Kidney (tissue), 14 donors: ENCODE results near the gene TBC1D9B. TPM values are rescaled to one million over a fixed set of nuclear protein-coding genes. Genes with fewer than 3 reads are reported as not detected.

Source experiments
- DNase-seq, 5 donors: peaks; one replicate each; pipeline ENCODE4 v3.0.0-alpha.2; 2013 to 2020
- FAIRE-seq: peaks from 2 replicates; lab custom pipeline; 2012; peaks lifted over from hg19 to GRCh38; lab: Jason Lieb, UNC
- H3K27ac ChIP-seq, 2 donors: one replicate each; pipeline ENCODE4 v1.7.0; 2013; ENCODE audit warnings: low read depth in 2 of 2, low read length in 2 of 2, inconsistent platforms in 1 of 2
- H3K27me3 ChIP-seq: one replicate; pipeline ENCODE4 v1.7.1; 2013; ENCODE audit warnings: low read length, inconsistent platforms; ENCODE audit not compliant: control insufficient read depth, insufficient read depth
- H3K36me3 ChIP-seq, 3 donors: one replicate each; pipeline versions ENCODE4 v1.7.0 to v1.7.1; 2013; ENCODE audit warnings: low read length in 3 of 3, control low read depth in 1 of 3, inconsistent platforms in 1 of 3; ENCODE audit not compliant: insufficient read depth in 3 of 3, control insufficient read depth in 2 of 3
- H3K4me1 ChIP-seq, 3 donors: one replicate each; pipeline versions ENCODE4 v1.7.0 to v1.7.1; 2013; ENCODE audit warnings: low read length in 3 of 3, inconsistent platforms in 1 of 3, low read depth in 1 of 3; ENCODE audit not compliant: control insufficient read depth in 2 of 3, insufficient read depth in 2 of 3
- H3K4me3 ChIP-seq, 3 donors: one replicate each; pipeline versions ENCODE4 v1.7.0 to v1.8.1; 2013; ENCODE audit warnings: low read length in 3 of 3, control low read depth in 1 of 3, inconsistent platforms in 1 of 3
- H3K9ac ChIP-seq, 3 donors: one replicate each; pipeline versions ENCODE4 v1.7.0 to v1.7.1; 2013; ENCODE audit warnings: low read length in 3 of 3, control low read depth in 1 of 3, inconsistent platforms in 1 of 3
- H3K9me3 ChIP-seq, 3 donors: one replicate each; pipeline versions ENCODE4 v1.7.0 to v1.7.1; 2013; ENCODE audit warnings: low read length in 3 of 3, control low read depth in 1 of 3, inconsistent platforms in 1 of 3; ENCODE audit not compliant: control insufficient read depth in 2 of 3, insufficient read depth in 1 of 3
- intact Hi-C: fragments of 100-400 bp; cut with DNase I; formaldehyde crosslinking; loops from one replicate; pipeline ENCODE4 v1.11.1; 2022
- polyA plus RNA-seq: library from polyadenylated mRNA; stranded (reverse); fragments of 350-450 nt; fragmentation: Illumina TruSeq; extraction: RNeasy Lipid Tissue Mini Kit (QIAGEN cat#74804); gene quantifications from one replicate; pipeline ENCODE4 v1.2.3, GENCODE V29; 2014; ENCODE audit warnings: low read depth, low replicate concordance; ENCODE audit not compliant: insufficient read depth
- total RNA-seq: library from RNA; stranded (reverse); fragmentation: NEBNext Ultra II Directional; extraction: Animal tissue kit (Norgen Biotek cat#: 25700); gene quantifications from one replicate; pipeline ENCODE4 v1.2.1, GENCODE V29; 2021
- TF ChIP-seq, protein P1 (sequence below): IDR thresholded peaks from 3 replicates; pipeline ENCODE4 v1.5.1; 2012; ENCODE audit warnings: mild to moderate bottlenecking, moderate library complexity, borderline replicate concordance; ENCODE audit not compliant: insufficient read depth; ENCODE audit errors: extremely low read depth
- donor health status: control.
- donor health status: control.
- donor health status: control.
- donor health status: control.
- donor health status: control.
- donor health status: DM: yes; HTN: yes; CAD: no.
- donor health status: Normal renal cell carcinoma (clear cell type).

TBC1D9B gene
- total and polyA plus RNA-seq, 2 donors from 2014 or later, result 49.5 to 117 TPM

DNA sequence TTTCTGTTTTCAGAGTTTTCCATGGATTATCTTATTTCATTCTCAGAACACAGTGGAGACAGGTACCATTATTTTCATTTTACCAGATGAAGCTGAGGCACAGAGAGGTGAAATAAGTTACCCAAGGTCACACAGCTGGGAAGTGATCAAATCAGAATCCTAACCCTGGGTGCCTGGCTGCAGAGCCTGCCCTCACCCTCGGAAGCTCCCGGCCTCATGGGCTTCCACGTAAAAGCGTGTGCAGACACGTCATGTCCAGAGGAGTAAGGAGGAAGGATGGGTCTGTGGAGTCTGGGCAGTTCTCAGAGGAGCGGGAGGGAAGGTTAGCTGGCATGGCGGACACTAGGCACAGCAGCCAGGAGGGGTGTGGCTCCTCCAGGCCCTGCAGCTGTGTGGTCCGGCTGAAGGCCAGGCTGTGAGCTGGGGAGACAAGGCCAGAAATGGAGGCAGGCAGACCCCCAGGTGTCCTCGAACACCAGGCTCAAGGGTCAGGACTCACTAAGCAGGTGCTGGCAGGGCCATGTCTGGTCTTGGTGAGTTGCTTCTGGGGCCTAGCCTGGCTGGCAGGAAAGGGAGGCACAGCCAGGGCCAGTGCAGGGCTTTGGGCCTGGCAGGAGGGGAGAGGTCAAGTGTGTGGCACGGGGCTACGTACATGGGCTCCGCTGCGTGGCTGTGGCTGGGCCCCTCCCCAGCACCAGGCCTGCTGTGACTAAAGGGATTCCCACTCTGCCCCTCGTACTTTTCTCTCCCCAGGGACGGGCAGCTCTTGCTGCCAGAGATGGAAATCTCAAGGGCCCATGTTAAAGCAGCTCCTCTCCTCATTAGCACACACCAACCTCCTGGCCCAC is 5.6 kb downstream of the TBC1D9B start:
- FAIRE-seq, result no peak
- Histone ChIP-seq H3K27me3 (no peaks in the 10 kb centered on the region), H3K4me3 (no peak overlapping the region), H3K36me3 (peaks cover 10 to 24% (median 17%) of the 10 kb centered on the region in 3 donors), H3K9me3 (no peaks in the 10 kb centered on the region), H3K9ac (no peak overlapping the region), H3K4me1 (peaks cover 0 to 3% (median 0%) of the 10 kb centered on the region in 3 donors), H3K27ac (no peak overlapping the region)
- intact Hi-C loops, result no loop called here
- TF ChIP-seq, protein P1, sequence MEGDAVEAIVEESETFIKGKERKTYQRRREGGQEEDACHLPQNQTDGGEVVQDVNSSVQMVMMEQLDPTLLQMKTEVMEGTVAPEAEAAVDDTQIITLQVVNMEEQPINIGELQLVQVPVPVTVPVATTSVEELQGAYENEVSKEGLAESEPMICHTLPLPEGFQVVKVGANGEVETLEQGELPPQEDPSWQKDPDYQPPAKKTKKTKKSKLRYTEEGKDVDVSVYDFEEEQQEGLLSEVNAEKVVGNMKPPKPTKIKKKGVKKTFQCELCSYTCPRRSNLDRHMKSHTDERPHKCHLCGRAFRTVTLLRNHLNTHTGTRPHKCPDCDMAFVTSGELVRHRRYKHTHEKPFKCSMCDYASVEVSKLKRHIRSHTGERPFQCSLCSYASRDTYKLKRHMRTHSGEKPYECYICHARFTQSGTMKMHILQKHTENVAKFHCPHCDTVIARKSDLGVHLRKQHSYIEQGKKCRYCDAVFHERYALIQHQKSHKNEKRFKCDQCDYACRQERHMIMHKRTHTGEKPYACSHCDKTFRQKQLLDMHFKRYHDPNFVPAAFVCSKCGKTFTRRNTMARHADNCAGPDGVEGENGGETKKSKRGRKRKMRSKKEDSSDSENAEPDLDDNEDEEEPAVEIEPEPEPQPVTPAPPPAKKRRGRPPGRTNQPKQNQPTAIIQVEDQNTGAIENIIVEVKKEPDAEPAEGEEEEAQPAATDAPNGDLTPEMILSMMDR, result no peak
- peak in 1 of 5 donors; percentile 64 for DNase-seq

DNA sequence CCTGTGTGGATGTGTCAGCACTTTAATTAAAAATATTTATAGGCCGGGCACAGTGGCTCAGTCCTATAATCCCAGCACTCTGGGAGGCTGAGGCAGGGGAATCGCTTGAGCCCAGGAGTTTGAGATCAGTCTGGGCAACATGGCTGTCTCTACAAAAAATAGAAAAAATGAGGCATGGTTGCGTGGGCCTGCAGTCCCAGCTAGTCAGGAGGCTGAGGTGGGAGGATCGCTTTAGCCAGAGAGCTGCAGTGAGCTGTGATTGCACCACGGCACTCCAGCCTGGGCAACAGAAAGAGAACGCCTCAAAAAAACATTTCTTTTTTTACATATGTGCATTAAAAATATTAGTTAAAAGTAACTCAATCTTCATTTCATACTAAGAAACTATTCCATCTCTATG is 6.2 kb downstream of the TBC1D9B start:
- Histone ChIP-seq H3K36me3 (peaks cover 10 to 24% (median 17%) of the 10 kb centered on the region in 3 donors), H3K9ac (no peak overlapping the region), H3K4me3 (no peak overlapping the region), H3K9me3 (no peaks in the 10 kb centered on the region), H3K27me3 (no peaks in the 10 kb centered on the region), H3K27ac (no peak overlapping the region), H3K4me1 (no peaks in the 10 kb centered on the region)
- DNase-seq (peak in 1 of 5 donors; percentile 6), FAIRE-seq (no peak)
- intact Hi-C loops, result no loop called here
- TF ChIP-seq, protein P1, result no peak

GRCh38 chr5:179900711-179901110 is 7.0 kb downstream of the TBC1D9B start:
- Histone ChIP-seq H3K9ac (no peak overlapping the region), H3K4me1 (no peaks in the 10 kb centered on the region), H3K4me3 (no peak overlapping the region), H3K36me3 (peaks cover 10 to 28% (median 17%) of the 10 kb centered on the region in 3 donors), H3K9me3 (no peaks in the 10 kb centered on the region), H3K27ac (no peak overlapping the region), H3K27me3 (no peaks in the 10 kb centered on the region)
- FAIRE-seq (no peak), DNase-seq (peak in 3 of 5 donors; percentile 17 to 41 (median 25))
- intact Hi-C loops, result no loop called here
- TF ChIP-seq, protein P1, result no peak
